ENCODE measurements around the gene TRAPPC3L. TPM values are rescaled to one million over a fixed set of nuclear protein-coding genes. Genes with fewer than 3 reads are reported as not detected.

The TRAPPC3L gene
- total RNA-seq, 1 experiment from 2014 or later, result not detected

- BruUV-seq (replicated peaks), result TSS peak; percentile 36
- H3K4me3 ChIP-seq (ENCODE audit: low read depth, low read length, poor library complexity, severe bottlenecking), result peak overlapping the region; percentile 75
- TF ChIP-seq EZH2 (IDR thresholded peaks at IDR 0.05; ENCODE audit: borderline replicate concordance, low read depth, low read length, poor library complexity, severe bottlenecking), result no peak
- 0 out of 2 replicates have a peak, but pooled peaks have one; percentile 11 for TF ChIP-seq CTCF (conservative IDR thresholded peaks at IDR 0.05; ENCODE audit: low read depth, low read length)
- H3K9me3 ChIP-seq (ENCODE audit: low read depth, low read length, poor library complexity, severe bottlenecking), result no peaks in the 10 kb centered on the region
- intact Hi-C loops (cut with micrococcal nuclease; ENCODE audit: unreplicated experiment), result no loop called here
- H3K27ac ChIP-seq (ENCODE audit: low read depth, low read length, poor library complexity, severe bottlenecking), result peak overlapping the region; percentile 91
- DNase-seq (ENCODE audit: low spot score), result no peak
- peaks cover 23% of the 10 kb centered on the region for H3K4me1 ChIP-seq (ENCODE audit: insufficient read depth, low read length, poor library complexity, severe bottlenecking)
- ChIA-PET CTCF (interaction anchor here (1.2 kb wide), 1 partner anchor 303 kb away, joined by 6 read pairs; no protein-coding TSS in a partner anchor), POLR2A (ENCODE audit: low non-redundant PET) (interaction anchor here (1.1 kb wide), 1 partner anchor 292 kb away, joined by 4 read pairs; no protein-coding TSS in a partner anchor)
- H3K36me3 ChIP-seq (ENCODE audit: insufficient read depth, low read length, poor library complexity, severe bottlenecking), result peaks cover 9% of the 10 kb centered on the region
- no peaks in the 10 kb centered on the region for H3K27me3 ChIP-seq (replicated peaks; ENCODE audit: insufficient read depth, low read depth, low read length, poor library complexity)
These were observed 26.2 kb upstream of the TRAPPC3L start for GRCh38 chr6:116571683-116572000.

DNA sequence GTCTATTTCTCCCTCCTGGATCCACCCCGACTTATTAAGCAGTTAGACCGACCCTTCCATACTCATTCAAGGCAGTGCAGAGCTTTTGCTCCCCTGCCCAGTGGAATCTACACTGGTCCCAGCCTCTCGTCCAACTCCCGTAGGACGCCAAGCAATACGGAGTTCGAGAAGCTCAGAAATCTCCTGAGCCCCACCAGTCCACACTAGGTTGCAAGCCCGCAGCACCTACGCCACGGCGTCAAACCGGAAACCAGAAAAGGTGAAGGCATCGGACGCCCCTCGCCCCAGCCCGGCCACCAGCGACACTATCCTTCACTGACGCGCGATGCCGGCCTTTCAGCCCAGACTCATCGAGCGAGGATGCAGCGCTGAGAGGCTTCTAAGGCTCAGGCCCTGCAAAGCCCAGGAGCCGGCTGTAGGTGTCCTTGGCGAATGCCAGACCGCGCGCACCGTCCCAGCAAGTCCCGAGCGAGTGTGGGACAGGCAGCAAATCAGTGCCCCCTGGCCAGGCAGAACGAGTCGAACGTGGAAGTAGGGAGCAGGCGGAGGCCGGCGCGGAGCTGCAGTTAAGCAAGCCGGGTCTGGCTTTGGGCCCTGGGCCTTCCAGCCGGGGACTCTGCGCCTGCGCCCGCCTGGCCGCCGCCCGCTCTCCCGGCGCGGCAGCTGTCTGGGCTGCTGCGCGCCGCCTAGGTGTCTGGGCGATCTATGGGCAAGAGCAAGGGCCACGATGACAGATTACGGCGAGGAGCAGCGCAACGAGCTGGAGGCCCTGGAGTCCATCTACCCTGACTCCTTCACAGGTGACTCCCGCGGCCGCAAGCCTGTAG, 25.6 kb upstream of the TRAPPC3L start, which contains the start of gene RWDD1:
RWDD1 (plus strand) TSS at position 649 of the 827 bp plus-strand sequence; CDS start at position 728, 79 bp downstream.
- Histone ChIP-seq H3K4me3 (ENCODE audit: low read depth, low read length, poor library complexity, severe bottlenecking) (peak within 1 kb of the TSS; percentile 75), H3K27me3 (replicated peaks; ENCODE audit: insufficient read depth, low read depth, low read length, poor library complexity) (no peaks in the 10 kb centered on the region), H3K4me1 (ENCODE audit: insufficient read depth, low read length, poor library complexity, severe bottlenecking) (peaks cover 23% of the 10 kb centered on the region), H3K27ac (ENCODE audit: low read depth, low read length, poor library complexity, severe bottlenecking) (peak within 1 kb of the TSS; percentile 91), H3K9me3 (ENCODE audit: low read depth, low read length, poor library complexity, severe bottlenecking) (no peaks in the 10 kb centered on the region), H3K36me3 (ENCODE audit: insufficient read depth, low read length, poor library complexity, severe bottlenecking) (peaks cover 9% of the 10 kb centered on the region)
- no peak for TF ChIP-seq CTCF (conservative IDR thresholded peaks at IDR 0.05; ENCODE audit: low read depth, low read length)
- intact Hi-C loops (cut with micrococcal nuclease; ENCODE audit: unreplicated experiment), result no loop called here
- ChIA-PET CTCF (interaction anchor here (1.2 kb wide), 1 partner anchor 302 kb away, joined by 6 read pairs; no protein-coding TSS in a partner anchor), POLR2A (ENCODE audit: low non-redundant PET) (interaction anchor here (1.0 to 1.1 kb wide), 2 partner anchors 97 to 292 kb away, joined by 3 to 4 read pairs; partner anchors contain the start of gene ZUP1)
- DNase-seq (ENCODE audit: low spot score), result peak; percentile 99
- no TSS peak for BruUV-seq (replicated peaks)

DNA sequence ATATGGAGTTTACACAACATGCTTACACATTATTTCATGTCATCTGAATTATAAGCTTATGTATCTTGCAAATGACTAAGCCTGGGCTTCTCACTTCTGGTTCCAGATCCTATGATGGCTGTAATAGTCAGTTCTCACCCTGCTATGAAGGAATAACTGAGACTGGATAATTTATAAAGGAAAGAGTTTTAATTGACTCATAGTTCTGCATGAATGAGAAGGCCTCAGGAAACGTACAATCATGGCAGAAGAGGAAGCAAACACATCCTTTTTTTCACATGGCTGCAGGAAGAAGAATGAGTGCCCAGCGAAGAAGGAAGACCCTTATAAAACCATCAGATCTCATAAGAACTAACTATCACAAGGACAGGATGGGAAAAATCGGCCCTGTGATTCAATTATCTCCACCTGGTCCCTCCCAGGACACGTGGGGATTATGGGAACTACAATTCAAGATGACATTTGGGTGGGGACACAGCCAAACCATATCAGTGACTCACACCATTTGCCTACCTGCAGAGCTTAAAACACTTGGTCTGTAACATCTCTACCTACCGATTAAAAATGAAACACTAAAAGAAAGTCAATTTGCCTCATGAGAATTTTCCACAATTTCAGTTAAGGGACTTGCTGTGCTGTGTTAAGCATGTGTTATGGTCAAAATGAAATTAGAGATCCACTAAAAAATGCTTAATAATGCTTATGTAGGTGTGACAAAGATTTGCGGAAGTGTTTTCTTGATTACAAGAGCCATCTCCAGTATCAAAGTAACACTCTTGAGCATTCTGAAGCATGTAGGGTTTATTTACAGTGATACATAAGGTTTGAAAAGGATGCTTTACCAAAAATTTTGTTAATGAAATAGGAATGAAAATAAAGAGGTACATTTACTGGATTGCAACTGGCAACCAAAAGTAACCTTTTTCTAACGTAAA, 23.6 kb upstream of the TRAPPC3L start:
- no peaks in the 10 kb centered on the region for H3K9me3 ChIP-seq (ENCODE audit: low read depth, low read length, poor library complexity, severe bottlenecking)
- no peak overlapping the region for H3K27ac ChIP-seq (ENCODE audit: low read depth, low read length, poor library complexity, severe bottlenecking)
- H3K27me3 ChIP-seq (replicated peaks; ENCODE audit: insufficient read depth, low read depth, low read length, poor library complexity), result no peaks in the 10 kb centered on the region
- intact Hi-C loops (cut with micrococcal nuclease; ENCODE audit: unreplicated experiment), result no loop called here
- ChIA-PET CTCF (interaction anchor here (0.6 kb wide), 1 partner anchor 8 kb away, joined by 3 read pairs; no protein-coding TSS in a partner anchor), POLR2A (ENCODE audit: low non-redundant PET) (no interaction called here)
- TF ChIP-seq CTCF (conservative IDR thresholded peaks at IDR 0.05; ENCODE audit: low read depth, low read length), result no peak
- no peak for TF ChIP-seq EZH2 (IDR thresholded peaks at IDR 0.05; ENCODE audit: borderline replicate concordance, low read depth, low read length, poor library complexity, severe bottlenecking)
- DNase-seq (ENCODE audit: low spot score), result no peak
- BruUV-seq (replicated peaks), result no TSS peak
- H3K36me3 ChIP-seq (ENCODE audit: insufficient read depth, low read length, poor library complexity, severe bottlenecking), result peaks cover 7% of the 10 kb centered on the region
- H3K4me3 ChIP-seq (ENCODE audit: low read depth, low read length, poor library complexity, severe bottlenecking), result no peak overlapping the region
- peaks cover 14% of the 10 kb centered on the region for H3K4me1 ChIP-seq (ENCODE audit: insufficient read depth, low read length, poor library complexity, severe bottlenecking)

Data from A673 (cell line).